GM12891 (cell line): Measurements from ENCODE around the gene WDR81.
"Not testable (repeated sequence)": the region's sequence is repeated elsewhere in the genome, so short reads cannot be mapped to it uniquely, and the experiment has no call there.

ENCODE experiments used
- POLR2A ChIP-seq: IDR thresholded peaks from 2 replicates; pipeline ENCODE4 v1.6.1; 2011; ENCODE audit warnings: low read depth, low read length, control low read depth
- POLR2AphosphoS5 ChIP-seq: IDR thresholded peaks from 2 replicates; pipeline ENCODE4 v1.6.1; 2011; ENCODE audit warnings: low read depth, low read length, control low read depth
- SPI1 ChIP-seq: IDR thresholded peaks from 2 replicates; pipeline ENCODE4 v1.6.1; 2011; ENCODE audit warnings: low read depth, low read length, control low read depth
- TAF1 ChIP-seq: IDR thresholded peaks from 2 replicates; pipeline ENCODE4 v1.6.1; 2011; ENCODE audit warnings: low read depth, low read length, control low read depth

DNA sequence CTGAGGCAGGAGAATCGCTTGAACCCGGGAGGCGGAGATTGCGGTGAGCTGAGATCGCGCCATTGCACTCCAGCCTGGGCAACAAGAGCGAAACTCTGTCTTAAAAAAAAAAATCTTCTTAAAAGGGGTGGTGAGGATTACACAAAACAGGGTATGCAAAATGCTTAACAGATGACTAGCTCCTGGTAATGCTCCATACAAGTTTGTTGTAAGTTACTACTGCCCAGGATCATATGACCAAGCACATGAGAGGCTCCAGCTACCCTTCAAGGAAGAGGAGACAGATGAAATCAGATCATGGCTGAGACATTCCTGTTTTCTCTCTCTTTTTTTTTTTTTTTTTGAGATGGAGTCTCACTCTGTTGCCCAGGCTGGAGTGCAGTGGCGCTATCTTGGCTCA is 2.5 kb upstream of the WDR81 start:
- TF ChIP-seq POLR2A, POLR2AphosphoS5, TAF1, SPI1: not testable (repeated sequence)
